GM12878 (cell line): Measurements from ENCODE around the gene CATSPERZ.

Source experiments
- CEBPB ChIP-seq, 2 experiments: fragments of 150-350 bp in 1 of 2; IDR thresholded peaks; 2 replicates each; pipeline ENCODE4 v1.6.1; 2012 to 2014; ENCODE audit warnings: low read depth in 2 of 2, low read length in 2 of 2, borderline replicate concordance in 1 of 2, inconsistent platforms in 1 of 2
- EP300 ChIP-seq, 2 experiments: fragments of 150-350 bp in 1 of 2; IDR thresholded peaks; 2 replicates each; pipeline ENCODE4 v1.6.1; 2011 to 2012; ENCODE audit warnings: low read depth in 2 of 2, low read length in 2 of 2, borderline replicate concordance in 1 of 2, improper control_type of control experiment in 1 of 2, inconsistent platforms in 1 of 2; ENCODE audit not compliant: control insufficient read depth in 1 of 2
- ESRRA ChIP-seq: IDR thresholded peaks from 2 replicates; pipeline ENCODE4 v1.6.1; 2012; ENCODE audit warnings: mild to moderate bottlenecking, low read length, improper control_type of control experiment
- GABPA ChIP-seq: IDR thresholded peaks from 2 replicates; pipeline ENCODE4 v1.6.1; 2014; ENCODE audit warnings: antibody characterized with exemption, low read depth, mild to moderate bottlenecking, inconsistent platforms
- HCFC1 ChIP-seq: fragments of 150-350 bp; IDR thresholded peaks from 2 replicates; pipeline ENCODE4 v1.6.1; 2014; ENCODE audit warnings: low read length
- POLR2A ChIP-seq: IDR thresholded peaks from 2 replicates; pipeline ENCODE4 v1.6.1; 2011; ENCODE audit warnings: low read depth, mild to moderate bottlenecking, low read length
- POLR2AphosphoS5 ChIP-seq: IDR thresholded peaks from 2 replicates; pipeline ENCODE4 v1.6.1; 2011; ENCODE audit warnings: mild to moderate bottlenecking, low read length, inconsistent platforms
- POU2F2 ChIP-seq: IDR thresholded peaks from 3 replicates; pipeline ENCODE4 v1.6.1; 2011; ENCODE audit warnings: low read depth, mild to moderate bottlenecking, low read length, borderline replicate concordance
- RAD21 ChIP-seq: IDR thresholded peaks from 2 replicates; pipeline ENCODE4 v1.6.1; 2011; ENCODE audit warnings: mild to moderate bottlenecking, low read depth, low read length, moderate library complexity; ENCODE audit not compliant: insufficient read depth
- SIN3A ChIP-seq: IDR thresholded peaks from 2 replicates; pipeline ENCODE4 v1.6.1; 2012; ENCODE audit warnings: low read depth, low read length, improper control_type of control experiment
- STAT1 ChIP-seq: fragments of 450-650 bp; conservative IDR thresholded peaks from 2 replicates; pipeline ENCODE4 v1.6.1; 2014; ENCODE audit warnings: antibody characterized with exemption, mild to moderate bottlenecking
- TF ChIP-seq, protein P1 (sequence below): IDR thresholded peaks from 2 replicates; pipeline ENCODE4 v1.6.1; 2012; ENCODE audit warnings: low read depth, low read length, improper control_type of control experiment
- TF ChIP-seq, protein P2 (sequence below): fragments of 450-650 bp; IDR thresholded peaks from 2 replicates; pipeline ENCODE4 v1.6.1; 2014; ENCODE audit warnings: mild to moderate bottlenecking
- TF ChIP-seq, protein P3 (sequence below), 3 experiments: IDR thresholded peaks in 2 of 3; conservative IDR thresholded peaks in 1 of 3; 2 replicates each; pipeline ENCODE4 v1.5.1; 2011; ENCODE audit warnings: low read depth in 3 of 3, low read length in 3 of 3, mild to moderate bottlenecking in 3 of 3, control low read depth in 2 of 3, moderate library complexity in 2 of 3, inconsistent platforms in 1 of 3, mixed read lengths in 1 of 3; ENCODE audit not compliant: control insufficient read depth in 2 of 3, insufficient read depth in 1 of 3; ENCODE audit errors: extremely low read depth in 1 of 3

DNA sequence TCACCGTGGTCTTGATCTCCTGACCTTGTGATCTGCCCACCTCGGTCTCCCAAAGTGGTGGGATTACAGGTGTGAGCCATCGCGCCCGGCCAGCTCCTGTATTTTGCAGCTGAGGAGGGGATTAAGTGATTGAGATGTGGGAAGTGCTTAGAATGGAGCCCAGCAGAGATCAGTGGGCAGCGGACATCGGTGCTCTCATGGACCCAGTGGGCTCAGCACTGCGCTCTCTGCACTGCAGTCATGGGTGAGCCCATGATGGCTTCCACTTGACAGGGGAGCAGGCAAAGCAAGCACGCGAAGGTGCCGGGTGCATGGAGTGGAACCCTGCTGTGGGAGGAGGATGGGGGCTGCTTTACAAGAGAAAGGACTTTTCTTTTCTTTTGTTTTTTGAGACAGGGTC, 30.7 kb downstream of the CATSPERZ start:
- TF ChIP-seq, protein P1, sequence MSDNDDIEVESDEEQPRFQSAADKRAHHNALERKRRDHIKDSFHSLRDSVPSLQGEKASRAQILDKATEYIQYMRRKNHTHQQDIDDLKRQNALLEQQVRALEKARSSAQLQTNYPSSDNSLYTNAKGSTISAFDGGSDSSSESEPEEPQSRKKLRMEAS = no peak
- TF ChIP-seq EP300 (IDR thresholded peaks at IDR 0.05; ENCODE audit: borderline replicate concordance in 1 of 2, control insufficient read depth in 1 of 2, low read depth in 2 of 2, low read length in 2 of 2) (no peak), HCFC1 (no peak), RAD21 (no peak), GABPA (no peak), POLR2AphosphoS5 (no peak), POLR2A (no peak), ESRRA (no peak), SIN3A (no peak), CEBPB (IDR thresholded peaks at IDR 0.05; ENCODE audit: borderline replicate concordance in 1 of 2, low read depth in 2 of 2, low read length in 2 of 2) (no peak), POU2F2 (no peak), STAT1 (no peak)
- TF ChIP-seq, protein P2, sequence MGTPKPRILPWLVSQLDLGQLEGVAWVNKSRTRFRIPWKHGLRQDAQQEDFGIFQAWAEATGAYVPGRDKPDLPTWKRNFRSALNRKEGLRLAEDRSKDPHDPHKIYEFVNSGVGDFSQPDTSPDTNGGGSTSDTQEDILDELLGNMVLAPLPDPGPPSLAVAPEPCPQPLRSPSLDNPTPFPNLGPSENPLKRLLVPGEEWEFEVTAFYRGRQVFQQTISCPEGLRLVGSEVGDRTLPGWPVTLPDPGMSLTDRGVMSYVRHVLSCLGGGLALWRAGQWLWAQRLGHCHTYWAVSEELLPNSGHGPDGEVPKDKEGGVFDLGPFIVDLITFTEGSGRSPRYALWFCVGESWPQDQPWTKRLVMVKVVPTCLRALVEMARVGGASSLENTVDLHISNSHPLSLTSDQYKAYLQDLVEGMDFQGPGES = no peak
- TF ChIP-seq, protein P3, sequence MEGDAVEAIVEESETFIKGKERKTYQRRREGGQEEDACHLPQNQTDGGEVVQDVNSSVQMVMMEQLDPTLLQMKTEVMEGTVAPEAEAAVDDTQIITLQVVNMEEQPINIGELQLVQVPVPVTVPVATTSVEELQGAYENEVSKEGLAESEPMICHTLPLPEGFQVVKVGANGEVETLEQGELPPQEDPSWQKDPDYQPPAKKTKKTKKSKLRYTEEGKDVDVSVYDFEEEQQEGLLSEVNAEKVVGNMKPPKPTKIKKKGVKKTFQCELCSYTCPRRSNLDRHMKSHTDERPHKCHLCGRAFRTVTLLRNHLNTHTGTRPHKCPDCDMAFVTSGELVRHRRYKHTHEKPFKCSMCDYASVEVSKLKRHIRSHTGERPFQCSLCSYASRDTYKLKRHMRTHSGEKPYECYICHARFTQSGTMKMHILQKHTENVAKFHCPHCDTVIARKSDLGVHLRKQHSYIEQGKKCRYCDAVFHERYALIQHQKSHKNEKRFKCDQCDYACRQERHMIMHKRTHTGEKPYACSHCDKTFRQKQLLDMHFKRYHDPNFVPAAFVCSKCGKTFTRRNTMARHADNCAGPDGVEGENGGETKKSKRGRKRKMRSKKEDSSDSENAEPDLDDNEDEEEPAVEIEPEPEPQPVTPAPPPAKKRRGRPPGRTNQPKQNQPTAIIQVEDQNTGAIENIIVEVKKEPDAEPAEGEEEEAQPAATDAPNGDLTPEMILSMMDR (IDR thresholded peaks at IDR 0.05 in 2 of 3, conservative IDR thresholded peaks at IDR 0.05 in 1 of 3; ENCODE audit: control insufficient read depth in 2 of 3, extremely low read depth in 1 of 3, insufficient read depth in 1 of 3, low read depth in 3 of 3, low read length in 3 of 3) = no peak
